NCI-H1092 (cell line): ENCODE data around the gene TGFB1.
"Not testable (repeated sequence)": the region's sequence is repeated elsewhere in the genome, so short reads cannot be mapped to it uniquely, and the experiment has no call there.

Experiments
- DNase-seq: peaks from one replicate; lab custom pipeline; 2025; lab: John Stamatoyannopoulos, UW

TGFB1 gene

DNA sequence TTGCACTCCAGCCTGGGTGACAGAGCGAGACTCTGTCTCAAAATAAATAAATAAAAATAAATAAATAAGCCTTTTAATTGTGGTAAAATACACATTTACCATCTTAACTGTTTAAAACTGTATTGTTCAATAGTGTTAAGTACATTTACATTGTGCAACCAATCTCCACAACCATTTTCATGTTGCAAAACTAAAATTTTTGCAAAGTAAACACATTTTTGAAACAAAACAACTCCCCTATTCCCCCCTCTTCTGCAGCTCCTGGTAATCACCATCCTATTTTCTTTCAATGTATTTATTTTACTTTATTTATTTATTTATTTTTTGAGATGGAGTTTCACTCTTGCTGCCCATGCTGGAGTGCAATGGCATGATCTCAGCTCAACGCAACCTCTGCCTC, 16.0 kb upstream of the TGFB1 start:
- no peak for DNase-seq

DNA sequence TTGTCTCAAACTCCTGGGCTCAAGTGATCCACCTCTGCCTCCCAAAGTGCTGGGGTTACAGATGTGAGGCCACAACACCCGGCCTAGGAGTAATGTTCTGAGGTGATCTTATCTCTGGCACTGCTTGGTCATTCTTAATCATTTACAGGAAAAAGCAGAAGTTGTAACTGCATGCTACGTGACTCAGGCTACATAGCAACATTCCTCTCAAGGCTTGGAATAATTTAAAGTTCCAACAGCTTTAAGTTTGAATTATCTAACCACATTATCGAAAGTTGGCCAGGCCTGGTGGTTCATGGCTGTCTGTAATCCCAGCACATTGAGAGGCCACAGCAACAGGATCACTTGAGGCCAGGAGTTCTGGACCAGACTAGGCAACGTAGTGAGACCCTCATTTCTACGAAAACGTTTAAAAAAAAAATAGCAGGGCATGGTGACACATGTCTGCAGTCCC, 14.2 kb upstream of the TGFB1 start:
- DNase-seq = no peak

DNA sequence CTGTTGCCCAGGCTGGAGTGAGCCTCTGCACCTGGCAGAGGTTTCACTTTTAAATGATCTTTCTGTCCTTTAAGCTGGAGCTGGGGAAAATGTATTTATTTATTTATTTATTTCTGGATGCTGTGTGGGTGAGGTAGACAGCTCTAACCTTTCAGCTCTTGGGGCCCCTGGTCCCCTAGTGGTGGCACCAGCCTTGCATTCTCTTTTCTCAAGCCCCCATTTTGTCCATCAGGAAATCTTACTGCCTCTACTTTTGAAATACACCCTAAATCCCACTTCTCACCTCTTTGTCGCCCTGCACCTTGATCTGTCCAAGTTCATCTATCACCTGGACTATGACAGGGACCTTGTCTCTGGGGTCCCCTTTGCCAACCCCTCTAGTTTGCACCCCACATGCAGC, 12.4 kb upstream of the TGFB1 start:
- no peak for DNase-seq

DNA sequence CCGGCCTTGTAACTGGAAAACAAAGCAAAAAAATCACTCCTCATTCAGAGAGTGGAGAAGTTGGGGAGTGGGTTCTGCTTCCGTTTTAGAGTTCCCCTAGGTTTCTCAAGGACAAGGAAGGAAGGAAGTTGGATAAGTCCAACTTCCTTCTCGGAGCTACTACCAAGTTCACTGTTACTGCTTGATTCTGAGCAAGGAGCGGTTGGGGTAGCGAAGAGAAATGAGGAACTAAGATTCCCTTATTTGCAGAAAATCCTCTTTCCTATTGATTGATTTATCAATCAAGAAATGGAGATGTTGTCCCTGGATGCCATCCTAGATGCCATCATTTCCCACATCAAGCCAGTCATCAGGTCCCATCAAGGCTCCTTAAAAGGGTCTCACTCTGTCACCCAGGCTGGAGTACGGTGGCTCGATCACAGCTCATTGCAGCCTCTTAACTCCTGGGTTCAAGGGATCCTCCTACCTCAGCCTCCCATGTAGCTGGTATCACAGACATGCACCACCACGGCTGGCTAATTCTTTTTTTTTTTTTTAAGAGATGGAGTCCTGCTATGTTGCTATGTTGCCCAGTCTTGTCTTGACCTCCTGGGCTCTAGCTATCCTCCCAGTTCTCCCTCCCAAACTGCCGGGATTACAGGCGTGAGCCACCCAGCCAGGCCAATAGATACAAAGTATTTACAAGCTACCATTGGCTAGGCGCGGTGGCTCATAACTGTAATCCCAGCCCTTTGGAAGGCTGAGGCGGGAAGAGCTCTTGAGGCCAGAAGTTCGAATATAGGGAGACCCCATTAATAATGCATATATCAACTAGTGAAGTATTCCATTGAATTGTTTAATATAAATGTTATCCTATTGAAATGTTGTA, 11.0 kb upstream of the TGFB1 start:
- DNase-seq = no peak

DNA sequence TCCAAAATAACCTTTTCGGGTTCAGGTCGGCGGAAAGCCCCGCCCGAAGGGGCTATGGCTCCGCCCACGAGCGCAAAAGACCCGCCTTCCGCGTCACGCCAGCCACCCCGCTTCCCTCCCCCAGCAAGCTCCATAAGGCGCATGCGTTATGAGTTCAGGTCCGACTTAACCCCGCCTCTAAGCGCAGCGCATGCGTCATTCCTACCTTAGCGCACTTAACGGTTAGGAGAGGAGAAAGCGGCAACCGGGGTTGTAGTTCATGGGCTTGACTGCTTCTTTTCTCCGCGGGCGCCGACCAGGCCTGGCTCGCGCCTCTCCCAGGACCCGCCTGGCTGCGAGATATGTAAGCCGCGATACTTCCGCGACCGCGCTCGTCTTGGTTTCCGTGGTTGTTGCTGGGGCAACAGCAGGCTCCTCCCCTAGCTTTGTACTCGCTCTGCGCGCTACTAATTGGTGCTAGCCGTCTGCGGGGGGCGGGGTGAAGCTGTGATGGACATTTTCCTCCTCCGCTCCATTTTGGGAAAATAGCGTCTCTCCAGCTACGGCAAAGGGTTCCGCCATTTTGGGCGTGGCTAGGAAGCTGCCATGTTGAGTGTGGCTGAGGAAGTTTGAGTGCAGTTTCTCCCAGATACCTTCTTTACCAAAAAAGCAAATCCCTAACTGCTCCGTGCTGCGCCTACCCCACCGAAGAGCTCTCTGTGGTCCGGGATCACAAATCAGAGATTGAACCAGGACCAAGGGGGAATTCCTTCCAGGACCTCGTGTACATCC, 10.2 kb upstream of the TGFB1 start, which contains the start of gene B9D2:
TSS of gene B9D2 (minus strand) at position 397 of the 771 bp plus-strand sequence. CDS start 630 bp downstream, outside the sequence.
- peak; percentile 95 for DNase-seq

DNA sequence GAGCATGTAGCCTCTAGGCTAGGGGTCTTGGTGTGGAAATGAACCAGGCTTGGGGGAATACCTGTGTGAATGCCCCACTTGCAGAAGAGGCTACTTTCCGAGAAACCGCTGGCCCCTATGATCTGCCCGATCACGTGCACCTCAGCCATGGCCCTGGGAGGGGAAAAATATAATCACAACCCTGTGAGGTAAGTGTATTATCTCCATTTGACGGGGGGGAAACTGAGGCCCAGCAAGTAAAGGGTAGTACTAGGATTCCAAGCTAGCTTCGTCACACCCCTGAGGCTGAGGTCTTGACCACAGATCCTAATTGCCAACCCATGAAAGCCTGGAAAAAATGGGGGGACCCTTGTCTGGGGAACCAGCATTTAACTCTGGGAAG, 9.6 kb upstream of the TGFB1 start:
- DNase-seq = no peak

DNA sequence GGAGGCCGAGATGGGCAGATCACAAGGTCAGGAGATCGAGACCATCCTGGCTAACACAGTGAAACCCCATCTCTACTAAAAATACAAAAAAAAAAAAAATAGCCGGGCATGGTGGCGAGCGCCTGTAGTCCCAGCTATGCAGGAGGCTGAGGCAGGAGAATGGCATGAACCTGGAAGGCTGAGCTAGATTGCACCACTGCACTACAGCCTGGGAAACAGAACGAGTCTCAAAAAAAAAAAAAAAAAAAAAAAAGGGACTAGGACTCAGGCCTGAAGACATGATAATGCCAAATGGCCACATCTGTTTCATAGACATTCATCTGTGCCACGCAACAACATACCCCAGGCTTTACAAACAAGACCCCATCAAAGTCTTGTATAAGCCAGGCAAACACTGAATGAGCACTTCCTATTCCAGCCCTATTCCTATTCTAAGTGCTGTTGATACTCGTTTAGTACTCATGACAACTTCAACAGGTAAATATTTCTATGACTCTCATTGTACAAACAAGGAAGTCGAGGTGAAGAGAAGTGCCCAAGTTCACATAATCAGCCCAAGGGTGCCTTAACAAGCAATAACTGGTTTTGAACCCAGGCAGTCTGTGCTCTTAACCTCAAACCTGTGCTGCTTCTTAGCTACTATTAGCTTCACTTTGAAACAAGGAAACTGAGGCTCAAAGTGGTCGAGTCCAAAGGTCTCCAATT, 8.6 kb upstream of the TGFB1 start:
- no peak for DNase-seq

DNA sequence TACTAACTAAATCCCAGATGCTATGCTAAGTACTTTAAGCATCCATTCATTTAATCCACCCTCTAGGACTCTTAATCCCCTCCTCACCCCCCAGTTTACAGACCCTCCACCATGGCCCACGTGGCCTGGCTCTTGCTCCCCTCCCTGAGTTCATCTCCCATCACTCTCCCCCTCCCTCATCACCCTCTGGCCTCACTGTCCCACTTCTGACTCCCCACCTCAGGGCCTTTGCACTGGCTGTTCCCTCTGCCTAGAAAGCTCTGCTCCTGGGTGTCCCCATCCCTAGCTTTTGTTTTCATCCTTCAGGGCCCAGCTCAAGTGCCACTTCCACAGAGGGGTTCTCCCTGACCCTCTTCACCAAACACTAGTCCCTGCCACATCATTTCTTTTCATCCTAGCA, 6.0 kb upstream of the TGFB1 start:
- DNase-seq = no peak

DNA sequence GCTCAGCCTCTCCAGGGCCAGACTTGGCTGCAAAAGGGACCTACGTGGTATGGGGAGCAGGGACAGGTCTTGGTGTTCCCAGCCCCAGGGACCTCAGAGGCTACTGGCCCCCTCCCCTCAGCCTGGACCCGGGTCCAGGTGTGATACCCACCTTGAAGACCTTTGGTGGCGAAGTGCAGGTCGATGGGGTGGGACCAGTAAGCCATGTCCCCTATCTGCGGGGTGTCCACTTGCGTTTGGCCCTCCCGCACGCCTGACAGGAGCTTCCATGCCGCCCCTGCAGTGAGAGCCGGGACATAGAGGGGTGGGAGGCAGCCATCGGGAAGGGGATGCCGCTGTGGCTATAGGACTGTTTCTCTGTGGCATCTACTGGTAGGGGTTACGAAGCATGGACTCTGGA, 4.0 kb upstream of the TGFB1 start:
- DNase-seq = no peak

DNA sequence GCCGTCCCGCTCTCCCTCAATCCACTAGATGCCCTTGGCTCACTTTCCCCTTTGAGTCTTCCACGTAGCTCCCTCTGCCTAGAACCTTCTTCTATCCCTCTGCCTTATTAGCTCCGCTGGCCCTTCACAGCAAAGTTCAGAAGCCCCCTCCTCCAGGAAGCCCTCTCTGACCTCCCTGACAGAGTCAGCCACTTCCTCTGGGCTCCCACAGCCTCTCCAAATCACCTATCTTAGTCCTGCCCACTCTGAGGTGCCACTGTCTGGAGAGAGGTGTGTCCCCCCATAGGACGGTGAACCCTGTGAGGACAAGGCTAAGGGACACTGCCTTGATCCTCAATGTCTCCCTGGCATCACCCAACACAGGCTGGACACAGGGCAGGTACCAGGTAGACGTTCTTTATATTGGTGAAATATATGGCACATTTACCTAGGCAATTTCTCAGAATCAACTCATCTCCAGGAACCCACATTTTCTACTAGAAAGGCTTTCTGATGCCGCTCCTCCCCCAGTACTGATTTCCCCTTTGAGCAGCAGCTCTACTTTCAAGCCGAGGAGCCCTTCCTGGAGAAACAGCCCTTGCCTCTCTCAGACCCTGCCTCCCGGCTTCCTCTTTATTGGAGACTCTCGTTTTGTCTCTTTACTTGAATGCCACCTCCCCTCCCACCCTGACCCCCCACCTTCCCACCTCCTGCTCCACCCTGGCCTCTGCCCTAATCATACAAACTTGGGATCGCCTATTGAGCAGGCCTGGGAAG, 3.4 kb upstream of the TGFB1 start:
- DNase-seq = no peak

DNA sequence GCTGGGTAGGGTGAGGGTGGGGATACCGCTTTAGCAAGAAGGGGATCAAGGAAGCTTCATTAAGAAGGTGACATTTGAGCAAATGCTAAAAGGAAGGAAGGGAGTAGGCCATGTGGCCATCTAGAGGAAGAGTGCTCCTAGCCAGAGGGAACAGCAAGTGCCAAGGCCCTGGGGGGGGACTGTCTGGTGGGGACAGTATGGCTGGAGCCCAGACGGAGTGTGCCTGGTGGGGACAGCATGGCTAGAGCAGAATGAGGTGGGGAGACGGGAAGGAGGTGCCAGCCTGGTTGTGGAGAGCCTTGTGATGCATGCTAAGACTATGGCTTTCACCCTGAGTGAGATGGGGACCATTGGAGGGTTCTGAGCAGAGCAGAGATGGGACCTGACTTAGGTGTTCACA, 2.1 kb upstream of the TGFB1 start:
- DNase-seq = no peak

DNA sequence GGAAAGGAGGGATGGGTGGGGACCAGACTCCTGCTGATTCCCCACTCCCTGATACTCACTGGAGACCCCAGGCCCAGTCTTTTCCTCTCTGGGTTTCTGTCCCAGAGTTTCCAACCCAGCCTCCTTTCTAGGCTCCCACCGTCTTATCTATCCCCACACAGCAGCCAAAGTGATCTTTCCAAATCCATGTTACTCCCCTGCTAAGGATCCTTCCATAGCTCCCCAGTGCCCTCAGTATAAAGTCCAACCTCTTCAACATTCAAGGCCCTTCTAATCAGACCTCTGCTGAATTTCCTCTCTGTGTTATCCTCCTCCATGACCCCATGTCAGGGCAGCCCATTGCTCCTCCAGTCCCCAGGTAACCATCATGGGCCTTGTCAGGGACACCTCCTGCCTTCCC, 1.3 kb upstream of the TGFB1 start:
- DNase-seq = no peak

DNA sequence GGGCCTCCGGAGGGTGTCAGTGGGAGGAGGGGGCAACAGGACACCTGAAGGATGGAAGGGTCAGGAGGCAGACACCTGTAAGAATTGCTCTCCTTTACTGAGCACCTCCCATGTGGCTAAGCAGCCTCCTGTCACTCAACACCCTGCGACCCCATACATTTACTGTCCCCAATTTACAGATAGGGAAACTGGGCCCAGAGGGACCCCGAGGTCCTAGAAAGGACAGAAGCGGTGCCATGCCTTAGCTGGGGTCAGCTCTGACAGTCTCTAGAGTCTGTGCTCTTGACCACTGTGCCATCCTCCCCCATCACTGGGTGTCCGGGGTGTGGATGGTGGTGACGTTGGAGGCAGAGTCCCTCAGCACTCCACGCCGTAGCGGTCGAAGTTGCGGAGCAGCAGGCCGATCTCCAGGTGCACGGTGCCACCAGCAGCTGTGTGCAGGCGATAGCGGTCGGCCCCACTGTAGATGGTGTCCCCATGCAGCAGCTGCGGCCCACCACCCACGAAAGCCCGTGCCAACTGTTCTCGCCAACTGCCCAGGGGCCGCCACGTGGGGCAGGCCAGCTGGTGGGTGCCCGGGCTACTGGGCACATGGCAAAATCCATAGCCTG, 726 bp upstream of the TGFB1 start:
- no peak for DNase-seq

DNA sequence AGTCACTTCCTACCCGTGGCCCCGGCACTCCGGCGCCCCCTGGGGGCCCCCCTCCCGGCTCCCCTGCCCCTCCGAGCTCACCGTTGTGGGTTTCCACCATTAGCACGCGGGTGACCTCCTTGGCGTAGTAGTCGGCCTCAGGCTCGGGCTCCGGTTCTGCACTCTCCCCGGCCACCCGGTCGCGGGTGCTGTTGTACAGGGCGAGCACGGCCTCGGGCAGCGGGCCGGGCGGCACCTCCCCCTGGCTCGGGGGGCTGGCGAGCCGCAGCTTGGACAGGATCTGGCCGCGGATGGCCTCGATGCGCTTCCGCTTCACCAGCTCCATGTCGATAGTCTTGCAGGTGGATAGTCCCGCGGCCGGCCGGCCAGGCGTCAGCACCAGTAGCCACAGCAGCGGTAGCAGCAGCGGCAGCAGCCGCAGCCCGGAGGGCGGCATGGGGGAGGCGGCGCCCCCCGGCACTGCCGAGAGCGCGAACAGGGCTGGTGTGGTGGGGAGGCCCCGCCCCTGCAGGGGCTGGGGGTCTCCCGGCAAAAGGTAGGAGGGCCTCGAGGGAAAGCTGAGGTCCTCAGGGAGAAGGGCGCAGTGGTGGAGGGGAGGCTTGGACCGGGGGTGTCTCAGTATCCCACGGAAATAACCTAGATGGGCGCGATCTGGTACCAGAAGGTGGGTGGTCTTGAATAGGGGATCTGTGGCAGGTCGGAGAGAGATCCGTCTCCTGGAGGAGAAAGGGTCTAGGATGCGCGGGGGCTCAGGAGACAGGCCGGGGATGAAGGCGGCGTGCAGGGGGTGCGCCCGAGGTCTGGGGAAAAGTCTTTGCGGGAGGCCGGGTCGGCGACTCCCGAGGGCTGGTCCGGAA, 885 bp downstream of the TGFB1 start:
- DNase-seq = no peak

DNA sequence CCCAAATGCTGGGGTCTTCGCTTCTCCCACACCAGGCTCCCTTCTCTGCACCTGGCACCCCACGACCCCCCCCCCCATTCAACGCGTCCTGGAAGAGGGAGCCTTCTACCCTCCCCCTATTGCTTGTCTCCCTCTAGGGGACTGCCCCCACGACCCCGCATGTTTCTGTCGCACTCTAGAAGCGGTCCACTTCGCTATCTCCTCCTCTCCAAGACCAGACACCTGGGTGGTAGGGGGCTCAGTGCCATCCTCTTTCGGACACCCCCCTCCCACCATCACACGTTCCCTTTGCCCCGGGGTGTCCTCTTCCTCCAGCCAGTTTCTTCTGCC, 1.5 kb downstream of the TGFB1 start:
- DNase-seq = no peak

DNA sequence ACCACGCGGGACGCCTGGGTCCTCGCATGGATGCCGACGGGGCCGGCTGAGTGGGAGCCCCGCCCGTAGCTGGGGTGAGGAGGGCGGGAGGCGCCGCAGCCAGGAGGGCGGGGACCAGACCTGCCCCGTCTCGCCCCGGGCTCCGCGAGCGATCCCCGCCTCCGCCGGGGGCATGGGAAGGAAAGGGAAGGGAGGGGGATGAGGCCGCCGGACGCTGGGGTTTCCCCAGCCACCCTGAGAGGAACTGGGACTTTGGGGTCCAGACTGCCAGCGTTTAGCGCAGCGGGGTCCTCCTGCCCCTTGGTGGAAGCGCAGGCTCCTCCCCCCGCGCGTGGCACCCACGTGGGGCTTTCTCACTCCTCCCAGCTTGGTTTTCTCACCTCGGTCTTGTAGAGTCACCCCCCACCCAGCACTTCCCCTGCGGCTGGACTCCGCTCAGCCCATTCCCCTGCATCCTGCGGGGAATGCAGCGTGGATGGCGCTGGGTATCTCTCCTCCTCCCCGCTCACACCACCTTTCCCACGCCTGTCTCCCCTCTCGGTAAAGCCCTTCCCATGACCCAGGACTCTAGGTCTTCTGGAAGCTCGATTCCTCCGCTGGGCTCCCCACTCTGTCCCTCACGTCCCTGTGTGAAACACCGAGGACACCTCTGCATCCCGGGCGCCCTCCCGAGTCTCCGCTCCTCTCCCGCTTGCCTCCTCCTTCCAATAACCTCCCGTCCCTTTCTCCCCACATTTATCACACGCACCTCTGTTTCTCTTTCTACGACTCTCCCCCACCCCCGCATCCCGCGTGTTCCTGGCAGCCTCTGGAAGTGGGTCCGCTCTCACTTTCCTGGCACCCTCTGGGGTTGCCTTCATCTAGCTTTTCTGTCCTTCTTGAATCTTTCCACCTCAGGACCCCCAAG, 2.1 kb downstream of the TGFB1 start:
- DNase-seq = no peak

DNA sequence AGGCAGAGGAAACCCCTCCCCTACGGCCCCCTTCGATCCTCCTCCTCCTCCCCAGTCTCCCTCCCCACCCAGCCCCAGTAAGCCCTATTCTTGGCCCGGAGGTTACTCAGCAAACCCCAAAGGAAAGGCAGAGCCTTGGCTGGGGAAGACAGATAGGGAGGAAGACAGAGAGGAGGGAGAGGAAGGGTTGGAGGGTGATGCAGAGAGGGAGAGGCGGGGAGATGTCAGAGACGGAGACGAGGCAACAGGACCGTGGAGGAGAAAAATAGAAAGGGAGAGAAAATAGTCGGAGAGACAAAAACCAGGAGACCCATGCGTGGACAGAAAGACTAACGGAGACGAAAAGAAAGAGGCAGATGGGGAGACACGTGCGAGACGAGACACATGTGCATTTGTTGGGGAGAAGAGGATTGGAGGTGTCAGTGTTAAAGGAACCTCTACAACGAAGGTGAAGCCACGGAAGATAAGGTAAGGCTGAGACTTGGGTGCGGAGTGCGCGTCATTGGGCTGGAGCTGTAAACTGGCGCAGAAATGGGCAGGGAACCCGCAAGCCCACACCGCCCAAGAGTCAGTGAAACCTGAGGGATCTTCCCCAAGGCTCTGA, 2.9 kb downstream of the TGFB1 start:
- no peak for DNase-seq

DNA sequence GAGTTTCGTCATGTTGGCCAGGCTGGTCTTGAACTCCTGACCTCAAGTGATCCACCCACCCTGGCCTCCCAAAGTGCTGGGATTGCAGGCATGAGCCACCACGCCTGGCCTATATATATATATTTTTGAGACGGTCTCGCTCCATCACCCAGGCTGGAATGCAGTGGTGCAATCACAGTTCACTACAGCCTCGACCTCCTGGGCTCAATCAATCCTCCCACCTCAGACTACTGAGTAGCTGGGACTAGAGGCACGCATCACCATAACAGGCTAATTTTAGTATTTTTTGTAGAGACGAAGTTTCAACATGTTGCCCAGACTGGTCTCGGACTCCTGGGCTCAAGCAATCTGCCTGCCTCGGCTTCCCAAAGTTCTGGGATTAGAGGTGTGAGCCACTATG, 6.8 kb downstream of the TGFB1 start:
- DNase-seq = not testable (repeated sequence)

DNA sequence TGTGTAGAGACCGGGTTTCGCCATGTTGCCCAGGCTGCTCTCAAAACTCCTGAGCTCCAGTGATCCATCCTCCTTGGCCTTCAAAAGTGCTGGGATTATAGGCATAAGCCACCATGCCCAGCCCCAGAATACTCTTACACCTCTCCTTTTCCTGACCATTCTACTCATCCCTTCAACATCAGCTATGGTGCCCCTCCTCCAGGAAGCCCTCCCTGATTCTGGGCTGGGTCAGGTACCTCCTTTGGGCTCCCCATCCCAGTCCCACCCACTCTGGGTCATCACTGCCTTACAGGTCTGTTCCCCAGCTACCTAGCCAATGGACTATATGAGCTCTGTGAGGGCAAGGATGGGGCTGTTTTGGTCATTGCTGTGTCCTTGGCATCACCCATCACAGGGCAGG, 9.6 kb downstream of the TGFB1 start:
- DNase-seq = no peak
